NT2/D1 (cell line): ENCODE data around the gene RAB20.

Source experiments
- YY1 ChIP-seq: IDR thresholded peaks from 2 replicates; pipeline ENCODE4 v1.6.1; 2011; ENCODE audit not compliant: insufficient read length, insufficient read depth
- ZNF274 ChIP-seq: IDR thresholded peaks from 2 replicates; pipeline ENCODE4 v1.6.1; 2011; ENCODE audit warnings: mild to moderate bottlenecking, low read depth, low read length

GRCh38 chr13:110575322-110576069 lies 14.0 kb upstream of the RAB20 start:
- no peak for TF ChIP-seq YY1
- no peak for TF ChIP-seq ZNF274
